Measurements from ENCODE around the gene MXD1. TPM values are rescaled to one million over a fixed set of nuclear protein-coding genes. Genes with fewer than 3 reads are reported as not detected.

The MXD1 gene
- total and polyA plus RNA-seq, 9 of the 15 experiments (the other 6 are each of a cell fraction or from before 2014, with no cell fraction given), result 6.7 to 35.9 (median 11.0) TPM

DNA sequence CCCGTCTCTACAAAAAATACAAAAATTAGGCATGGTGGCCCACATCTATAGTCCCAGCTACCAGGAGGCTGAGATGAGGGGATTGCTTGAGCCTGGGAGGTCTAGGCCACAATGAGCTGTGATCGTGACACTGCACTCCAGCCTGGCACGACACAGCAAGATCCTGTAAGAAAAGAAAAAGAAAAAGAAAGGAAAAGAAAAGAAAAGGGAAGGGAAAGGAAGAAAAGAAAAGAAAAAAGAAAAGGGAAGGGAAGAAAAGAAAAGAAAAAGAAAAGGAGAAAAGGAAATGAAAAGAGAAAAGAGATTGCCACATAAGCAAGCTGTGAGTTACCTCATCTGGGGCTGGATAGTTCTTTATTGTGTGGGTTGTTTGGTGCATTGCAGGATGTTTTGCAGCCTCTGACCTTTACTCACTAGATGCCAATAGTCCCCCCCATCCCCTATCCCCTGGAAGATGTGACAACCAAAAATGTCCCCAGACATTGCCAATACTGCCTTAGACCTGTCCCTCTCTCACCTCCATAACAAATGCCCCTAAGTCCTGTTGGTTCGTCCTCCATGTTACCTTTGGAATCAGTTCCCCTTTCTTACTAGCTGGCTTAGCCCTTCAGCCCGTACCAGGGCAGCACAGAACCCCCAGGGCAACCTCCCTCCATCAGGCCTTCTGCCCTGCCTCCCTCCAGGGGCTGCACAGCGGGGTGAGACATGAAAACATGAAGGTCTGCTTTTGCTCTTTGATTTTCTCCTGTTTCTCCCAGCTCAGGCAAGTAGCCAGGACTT is 37.6 kb downstream of the MXD1 start (continued):
- no peak for TF ChIP-seq U2AF1 (optimal IDR thresholded peaks at IDR 0.05; ENCODE audit: low read depth, low read length)
- no peak for TF ChIP-seq HNRNPUL1 (IDR thresholded peaks at IDR 0.05; ENCODE audit: low read length)
- TF ChIP-seq, protein P1, sequence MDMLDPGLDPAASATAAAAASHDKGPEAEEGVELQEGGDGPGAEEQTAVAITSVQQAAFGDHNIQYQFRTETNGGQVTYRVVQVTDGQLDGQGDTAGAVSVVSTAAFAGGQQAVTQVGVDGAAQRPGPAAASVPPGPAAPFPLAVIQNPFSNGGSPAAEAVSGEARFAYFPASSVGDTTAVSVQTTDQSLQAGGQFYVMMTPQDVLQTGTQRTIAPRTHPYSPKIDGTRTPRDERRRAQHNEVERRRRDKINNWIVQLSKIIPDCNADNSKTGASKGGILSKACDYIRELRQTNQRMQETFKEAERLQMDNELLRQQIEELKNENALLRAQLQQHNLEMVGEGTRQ (CRISPR knock-in tag; IDR thresholded peaks at IDR 0.05), result no peak
- no peak for TF ChIP-seq ZNF282 (CRISPR knock-in tag; IDR thresholded peaks at IDR 0.05)
- no peak for TF ChIP-seq MAZ (CRISPR knock-in tag; conservative IDR thresholded peaks at IDR 0.05 in 1 of 2, IDR thresholded peaks at IDR 0.05 in 1 of 2)
- TF ChIP-seq ZNF57 (CRISPR knock-in tag; IDR thresholded peaks at IDR 0.05), result no peak
- TF ChIP-seq, protein P2, sequence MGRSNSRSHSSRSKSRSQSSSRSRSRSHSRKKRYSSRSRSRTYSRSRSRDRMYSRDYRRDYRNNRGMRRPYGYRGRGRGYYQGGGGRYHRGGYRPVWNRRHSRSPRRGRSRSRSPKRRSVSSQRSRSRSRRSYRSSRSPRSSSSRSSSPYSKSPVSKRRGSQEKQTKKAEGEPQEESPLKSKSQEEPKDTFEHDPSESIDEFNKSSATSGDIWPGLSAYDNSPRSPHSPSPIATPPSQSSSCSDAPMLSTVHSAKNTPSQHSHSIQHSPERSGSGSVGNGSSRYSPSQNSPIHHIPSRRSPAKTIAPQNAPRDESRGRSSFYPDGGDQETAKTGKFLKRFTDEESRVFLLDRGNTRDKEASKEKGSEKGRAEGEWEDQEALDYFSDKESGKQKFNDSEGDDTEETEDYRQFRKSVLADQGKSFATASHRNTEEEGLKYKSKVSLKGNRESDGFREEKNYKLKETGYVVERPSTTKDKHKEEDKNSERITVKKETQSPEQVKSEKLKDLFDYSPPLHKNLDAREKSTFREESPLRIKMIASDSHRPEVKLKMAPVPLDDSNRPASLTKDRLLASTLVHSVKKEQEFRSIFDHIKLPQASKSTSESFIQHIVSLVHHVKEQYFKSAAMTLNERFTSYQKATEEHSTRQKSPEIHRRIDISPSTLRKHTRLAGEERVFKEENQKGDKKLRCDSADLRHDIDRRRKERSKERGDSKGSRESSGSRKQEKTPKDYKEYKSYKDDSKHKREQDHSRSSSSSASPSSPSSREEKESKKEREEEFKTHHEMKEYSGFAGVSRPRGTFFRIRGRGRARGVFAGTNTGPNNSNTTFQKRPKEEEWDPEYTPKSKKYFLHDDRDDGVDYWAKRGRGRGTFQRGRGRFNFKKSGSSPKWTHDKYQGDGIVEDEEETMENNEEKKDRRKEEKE (IDR thresholded peaks at IDR 0.05; ENCODE audit: borderline replicate concordance in 1 of 2, control insufficient read depth in 1 of 2, low read depth in 2 of 2, low read length in 1 of 2), result no peak
- TF ChIP-seq ZNF134 (CRISPR knock-in tag; conservative IDR thresholded peaks at IDR 0.05), result no peak
- no peak for TF ChIP-seq XRCC3 (IDR thresholded peaks at IDR 0.05)

All from K562 (cell line).